Measurements from ENCODE around the gene SVIL. TPM values are rescaled to one million over a fixed set of nuclear protein-coding genes. Genes with fewer than 3 reads are reported as not detected.
A peak's percentile ranks its signal among the peaks of the same experiment; 100 is the strongest.

SVIL gene
- total RNA-seq, 2 donors from 2014 or later: 92.9 to 524 TPM

- intact Hi-C loops (cut with DNase I): no loop called here
- no peaks in the 10 kb centered on the region for H3K36me3 ChIP-seq
- H3K4me3 ChIP-seq: no peak overlapping the region
- no peak overlapping the region for H3K27ac ChIP-seq
- H3K9me3 ChIP-seq: no peaks in the 10 kb centered on the region
- no peaks in the 10 kb centered on the region for H3K4me1 ChIP-seq (replicated peaks)
- no peak for DNase-seq (ENCODE audit: low spot score)
- WGBS: 93% methylated on average over 4 of the region's 4 CpGs
- TF ChIP-seq CTCF (IDR thresholded peaks at IDR 0.05) (no peak), POLR2A (IDR thresholded peaks at IDR 0.05) (no peak), POLR2AphosphoS5 (IDR thresholded peaks at IDR 0.05) (no peak)
- no peaks in the 10 kb centered on the region for H3K27me3 ChIP-seq (replicated peaks; ENCODE audit: insufficient read depth)
Measured at GRCh38 chr10:29668628-29669027, 33.9 kb upstream of the SVIL start.

GRCh38 chr10:29667191-29667590 lies 32.4 kb upstream of the SVIL start:
- WGBS: 69% methylated on average over 3 of the region's 3 CpGs
- Histone ChIP-seq H3K4me1 (replicated peaks) (no peaks in the 10 kb centered on the region), H3K27ac (no peak overlapping the region), H3K9me3 (no peaks in the 10 kb centered on the region), H3K4me3 (no peak overlapping the region), H3K27me3 (replicated peaks; ENCODE audit: insufficient read depth) (no peaks in the 10 kb centered on the region), H3K36me3 (no peaks in the 10 kb centered on the region)
- intact Hi-C loops (cut with DNase I): no loop called here
- DNase-seq (ENCODE audit: low spot score): no peak
- TF ChIP-seq CTCF (IDR thresholded peaks at IDR 0.05): no peak
- TF ChIP-seq POLR2A (IDR thresholded peaks at IDR 0.05): no peak
- TF ChIP-seq POLR2AphosphoS5 (IDR thresholded peaks at IDR 0.05): no peak

GRCh38 chr10:29666201-29666600 lies 31.4 kb upstream of the SVIL start:
- Histone ChIP-seq H3K36me3 (no peaks in the 10 kb centered on the region), H3K9me3 (no peaks in the 10 kb centered on the region), H3K4me1 (replicated peaks) (no peaks in the 10 kb centered on the region), H3K27me3 (replicated peaks; ENCODE audit: insufficient read depth) (no peaks in the 10 kb centered on the region), H3K27ac (no peak overlapping the region), H3K4me3 (no peak overlapping the region)
- DNase-seq (ENCODE audit: low spot score): no peak
- 88% methylated on average over 7 of the region's 7 CpGs for WGBS
- no peak for TF ChIP-seq CTCF (IDR thresholded peaks at IDR 0.05)
- TF ChIP-seq POLR2AphosphoS5 (IDR thresholded peaks at IDR 0.05): no peak
- intact Hi-C loops (cut with DNase I): no loop called here

- Histone ChIP-seq H3K36me3 (no peaks in the 10 kb centered on the region), H3K4me1 (replicated peaks) (no peaks in the 10 kb centered on the region), H3K27ac (no peak overlapping the region), H3K27me3 (replicated peaks; ENCODE audit: insufficient read depth) (no peaks in the 10 kb centered on the region), H3K9me3 (no peaks in the 10 kb centered on the region), H3K4me3 (no peak overlapping the region)
- WGBS: 91% methylated on average over 8 of the region's 8 CpGs
- no peak for DNase-seq (ENCODE audit: low spot score)
- TF ChIP-seq CTCF (IDR thresholded peaks at IDR 0.05): no peak
- TF ChIP-seq POLR2AphosphoS5 (IDR thresholded peaks at IDR 0.05): no peak
- no peak for TF ChIP-seq POLR2A (IDR thresholded peaks at IDR 0.05)
- intact Hi-C loops (cut with DNase I): no loop called here
Measured at GRCh38 chr10:29663718-29664117, 28.9 kb upstream of the SVIL start.

- Histone ChIP-seq H3K27ac (peak overlapping the region; percentile 32 to 38), H3K36me3 (no peaks in the 10 kb centered on the region), H3K4me3 (no peak overlapping the region), H3K4me1 (replicated peaks) (no peaks in the 10 kb centered on the region), H3K27me3 (replicated peaks; ENCODE audit: insufficient read depth) (no peaks in the 10 kb centered on the region), H3K9me3 (no peaks in the 10 kb centered on the region)
- intact Hi-C loops (cut with DNase I): no loop called here
- peak; percentile 53 for DNase-seq (ENCODE audit: low spot score)
- WGBS: 22% methylated on average over 10 of the region's 10 CpGs
- TF ChIP-seq POLR2AphosphoS5 (IDR thresholded peaks at IDR 0.05): peak; percentile 46
- peak in 2 of 4 experiments; percentile 18 to 66 for TF ChIP-seq CTCF (IDR thresholded peaks at IDR 0.05)
- no peak for TF ChIP-seq POLR2A (IDR thresholded peaks at IDR 0.05)
Measured at GRCh38 chr10:29658984-29659965, 24.5 kb upstream of the SVIL start.
